ENCODE results near the gene UBN1.
"Not testable (repeated sequence)": the region's sequence is repeated elsewhere in the genome, so short reads cannot be mapped to it uniquely, and the experiment has no call there.

UBN1 gene

DNA sequence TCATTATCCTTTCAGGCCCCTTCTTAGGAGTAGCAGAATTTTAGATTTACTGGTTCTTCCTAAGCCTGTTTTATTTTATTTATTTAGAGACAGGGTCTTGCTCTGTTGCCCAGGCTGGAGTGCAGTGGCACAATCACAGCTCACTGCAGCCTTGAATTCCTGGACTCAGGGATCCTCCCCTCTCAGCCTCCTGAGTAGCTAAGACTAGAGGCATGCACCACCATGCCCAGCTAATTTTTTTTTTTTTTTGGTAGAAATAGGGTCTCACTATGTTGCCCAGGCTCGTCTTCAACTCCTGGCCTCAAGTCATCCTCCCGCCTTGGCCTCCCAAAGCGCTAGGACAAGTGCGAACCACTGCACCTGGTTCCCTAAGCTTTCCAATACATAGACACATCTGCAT is 82.3 kb downstream of the UBN1 start:
- H3K4me3 ChIP-seq (ENCODE audit: low read depth, low read length); H3K9me3 ChIP-seq (ENCODE audit: control insufficient read depth, insufficient read depth, low read depth, low read length); H3K27ac ChIP-seq (ENCODE audit: extremely low read depth, low read depth, low read length); H3K36me3 ChIP-seq (ENCODE audit: control insufficient read depth in 2 of 2, insufficient read depth in 1 of 2, low read length in 2 of 2); POLR2A ChIA-PET; H3K4me1 ChIP-seq (ENCODE audit: control insufficient read depth, insufficient read depth, low read length): not testable (repeated sequence)
- CTCF ChIA-PET = interaction anchor here (0.6 to 1.0 kb wide), 2 partner anchors 10 to 45 kb away, joined by 3 to 5 read pairs; no protein-coding TSS in a partner anchor
- peak; percentile 75 for TF ChIP-seq ZNF121 (tag by site-specific recombination; IDR thresholded peaks at IDR 0.05)

- no peaks in the 10 kb centered on the region for H3K36me3 ChIP-seq (ENCODE audit: control insufficient read depth in 2 of 2, insufficient read depth in 1 of 2, low read length in 2 of 2)
- H3K27ac ChIP-seq (ENCODE audit: extremely low read depth, low read depth, low read length) = no peak overlapping the region
- ChIA-PET POLR2A (interaction anchor here (0.6 kb wide), 1 partner anchor 315 kb away, joined by 3 read pairs; no protein-coding TSS in a partner anchor), CTCF (no interaction called here)
- peaks cover under 1% of the 10 kb centered on the region; the same call in 1 of the 2 replicates for H3K4me1 ChIP-seq (ENCODE audit: control insufficient read depth, insufficient read depth, low read length)
- H3K9me3 ChIP-seq (ENCODE audit: control insufficient read depth, insufficient read depth, low read depth, low read length) = no peaks in the 10 kb centered on the region
- TF ChIP-seq, protein P1, sequence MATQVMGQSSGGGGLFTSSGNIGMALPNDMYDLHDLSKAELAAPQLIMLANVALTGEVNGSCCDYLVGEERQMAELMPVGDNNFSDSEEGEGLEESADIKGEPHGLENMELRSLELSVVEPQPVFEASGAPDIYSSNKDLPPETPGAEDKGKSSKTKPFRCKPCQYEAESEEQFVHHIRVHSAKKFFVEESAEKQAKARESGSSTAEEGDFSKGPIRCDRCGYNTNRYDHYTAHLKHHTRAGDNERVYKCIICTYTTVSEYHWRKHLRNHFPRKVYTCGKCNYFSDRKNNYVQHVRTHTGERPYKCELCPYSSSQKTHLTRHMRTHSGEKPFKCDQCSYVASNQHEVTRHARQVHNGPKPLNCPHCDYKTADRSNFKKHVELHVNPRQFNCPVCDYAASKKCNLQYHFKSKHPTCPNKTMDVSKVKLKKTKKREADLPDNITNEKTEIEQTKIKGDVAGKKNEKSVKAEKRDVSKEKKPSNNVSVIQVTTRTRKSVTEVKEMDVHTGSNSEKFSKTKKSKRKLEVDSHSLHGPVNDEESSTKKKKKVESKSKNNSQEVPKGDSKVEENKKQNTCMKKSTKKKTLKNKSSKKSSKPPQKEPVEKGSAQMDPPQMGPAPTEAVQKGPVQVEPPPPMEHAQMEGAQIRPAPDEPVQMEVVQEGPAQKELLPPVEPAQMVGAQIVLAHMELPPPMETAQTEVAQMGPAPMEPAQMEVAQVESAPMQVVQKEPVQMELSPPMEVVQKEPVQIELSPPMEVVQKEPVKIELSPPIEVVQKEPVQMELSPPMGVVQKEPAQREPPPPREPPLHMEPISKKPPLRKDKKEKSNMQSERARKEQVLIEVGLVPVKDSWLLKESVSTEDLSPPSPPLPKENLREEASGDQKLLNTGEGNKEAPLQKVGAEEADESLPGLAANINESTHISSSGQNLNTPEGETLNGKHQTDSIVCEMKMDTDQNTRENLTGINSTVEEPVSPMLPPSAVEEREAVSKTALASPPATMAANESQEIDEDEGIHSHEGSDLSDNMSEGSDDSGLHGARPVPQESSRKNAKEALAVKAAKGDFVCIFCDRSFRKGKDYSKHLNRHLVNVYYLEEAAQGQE (tag by site-specific recombination; IDR thresholded peaks at IDR 0.05) = no peak
- TF ChIP-seq ZNF394 (tag by site-specific recombination; IDR thresholded peaks at IDR 0.05; ENCODE audit: borderline replicate concordance) (no peak), ZNF202 (tag by site-specific recombination; IDR thresholded peaks at IDR 0.05; ENCODE audit: borderline replicate concordance) (no peak), ZNF280D (tag by site-specific recombination; IDR thresholded peaks at IDR 0.05) (no peak), ZBTB11 (tag by site-specific recombination; conservative IDR thresholded peaks at IDR 0.05; ENCODE audit: low read depth) (no peak), ZNF266 (tag by site-specific recombination; IDR thresholded peaks at IDR 0.05; ENCODE audit: low read depth) (no peak), ZNF610 (tag by site-specific recombination; IDR thresholded peaks at IDR 0.05; ENCODE audit: borderline replicate concordance) (no peak), ZNF514 (tag by site-specific recombination; IDR thresholded peaks at IDR 0.05) (no peak), INSM2 (tag by site-specific recombination; IDR thresholded peaks at IDR 0.05) (no peak), ZNF621 (tag by site-specific recombination; IDR thresholded peaks at IDR 0.05) (no peak)
- no peak overlapping the region for H3K4me3 ChIP-seq (ENCODE audit: low read depth, low read length)
These were observed 84.1 kb downstream of the UBN1 start for GRCh38 chr16:4931381-4931780.

Measured in HEK293 (cell line).